Body of pancreas (tissue), 4 donors: ENCODE data around the gene POU5F2. TPM values are rescaled to one million over a fixed set of nuclear protein-coding genes. Genes with fewer than 3 reads are reported as not detected.

Source experiments
- ATAC-seq: fragments of 150-250 bp; one replicate; pipeline ENCODE4 v1.9.1; 2016
- DNase-seq, 4 donors: peaks; one replicate each; pipeline ENCODE4 v3.0.0-alpha.2; 2019
- H3K27ac ChIP-seq, 4 donors: fragments of 200-600 bp; sonication (generic); 1 replicate in 3 of 4; 2 replicates in 1 of 4; pipeline versions ENCODE4 v1.5.1 to v1.6.1; 2016 to 2019; ENCODE audit warnings: mild to moderate bottlenecking in 1 of 4, mixed read lengths in 1 of 4, moderate library complexity in 1 of 4
- H3K27me3 ChIP-seq, 2 donors: fragments of 200-600 bp; sonication (generic); one replicate each; pipeline ENCODE4 v1.6.0; 2016; ENCODE audit warnings: mild to moderate bottlenecking in 1 of 2
- H3K36me3 ChIP-seq, 2 donors: fragments of 200-600 bp; sonication (generic); replicated peaks in 1 of 2; 2 replicates each; pipeline ENCODE4 v1.5.1; 2016; ENCODE audit warnings: low read depth in 2 of 2; ENCODE audit not compliant: insufficient read depth in 1 of 2
- H3K4me1 ChIP-seq: fragments of 200-600 bp; sonication (generic); one replicate; pipeline ENCODE4 v1.6.0; 2016
- H3K4me3 ChIP-seq, 2 donors: fragments of 200-600 bp; sonication (generic); 1 replicate in 1 of 2; 2 replicates in 1 of 2; pipeline ENCODE4 v1.5.1; 2016 to 2019
- H3K9me3 ChIP-seq, 3 donors: fragments of 200-600 bp; sonication (generic); 1 replicate in 2 of 3; 2 replicates in 1 of 3; pipeline ENCODE4 v1.5.1; 2016
- CTCF ChIP-seq, 7 experiments: fragments of 450-650 bp in 4 of 7; fragments of 200-600 bp in 3 of 7; sonication (generic) in 3 of 7; IDR thresholded peaks; one replicate each; pipeline ENCODE4 v1.5.1; 2016 to 2019; ENCODE audit warnings: antibody characterized with exemption in 7 of 7
- POLR2A ChIP-seq, 3 donors: fragments of 450-650 bp; IDR thresholded peaks; one replicate each; pipeline ENCODE4 v1.6.1; 2016; ENCODE audit warnings: antibody characterized with exemption in 3 of 3, mild to moderate bottlenecking in 2 of 3
- WGBS, 2 donors: methylation state at CpG; one replicate each; pipeline ENCODE4 v1.1.5; 2017; 5-methylcytosine and 5-hydroxymethylcytosine counted together
- intact Hi-C: fragments of 100-400 bp; cut with DNase I; formaldehyde crosslinking; loops from one replicate; pipeline ENCODE4 v1.15.1; 2023
- total RNA-seq, 2 donors: library from RNA; depleted of rRNA; stranded (reverse); fragments of >200 nt; gene quantifications; one replicate each; pipeline ENCODE4 v1.1.0, GENCODE V29; 2016

POU5F2 gene
- total RNA-seq, 2 donors from 2014 or later, result 5.2 to 5.3 TPM

DNA sequence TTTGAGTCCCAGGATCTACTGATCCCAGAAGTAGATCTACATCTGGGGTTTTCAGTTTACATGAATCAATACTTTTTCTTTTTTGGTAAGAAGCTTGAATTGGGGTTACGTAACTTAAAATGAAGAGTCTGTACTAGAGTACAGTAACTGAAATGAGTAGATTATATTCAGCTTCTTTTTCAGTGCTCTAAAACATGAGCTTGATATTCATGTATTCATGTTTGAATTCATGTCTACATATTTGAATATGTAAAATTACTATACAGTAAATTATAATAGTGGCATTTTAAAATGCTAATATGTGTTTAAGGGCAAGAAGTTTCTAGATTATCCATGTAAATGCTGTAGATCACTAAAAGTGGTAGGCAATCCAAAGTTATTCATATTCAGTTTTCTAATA is 14.8 kb downstream of the POU5F2 start:
- intact Hi-C loops, result no loop called here
- no peaks in the 10 kb centered on the region for H3K9me3 ChIP-seq
- H3K36me3 ChIP-seq, result no peaks in the 10 kb centered on the region
- no peak for DNase-seq
- no peak for ATAC-seq
- no peaks in the 10 kb centered on the region for H3K27me3 ChIP-seq
- peaks cover 6% of the 10 kb centered on the region for H3K4me1 ChIP-seq
- no peak overlapping the region for H3K27ac ChIP-seq
- TF ChIP-seq POLR2A (IDR thresholded peaks at IDR 0.05), result no peak
- no peak for TF ChIP-seq CTCF (IDR thresholded peaks at IDR 0.05)
- WGBS, 2 donors, result 88 to 97% methylated on average over 1 of the region's 1 CpG
- H3K4me3 ChIP-seq, result no peak overlapping the region

DNA sequence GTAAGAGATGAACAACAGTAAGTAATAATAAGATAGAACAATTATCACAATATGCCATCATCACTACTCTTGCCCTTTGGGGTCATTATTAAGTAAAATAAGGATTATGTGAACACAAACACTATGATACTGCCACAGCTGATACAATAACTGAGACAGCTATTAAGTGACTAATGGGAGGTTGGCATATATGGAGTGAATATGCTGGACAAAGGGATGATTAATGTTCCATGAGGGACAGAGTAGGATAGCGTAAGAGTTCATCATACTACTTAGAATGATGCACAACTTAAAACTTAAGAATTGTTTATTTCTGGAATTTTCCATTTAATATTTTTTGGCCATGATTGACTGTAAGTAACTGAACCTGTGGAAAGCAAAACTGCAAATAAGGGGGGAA is 16.6 kb downstream of the POU5F2 start:
- no peak overlapping the region for H3K27ac ChIP-seq
- H3K9me3 ChIP-seq, result no peaks in the 10 kb centered on the region
- peaks cover 6% of the 10 kb centered on the region for H3K4me1 ChIP-seq
- TF ChIP-seq CTCF (IDR thresholded peaks at IDR 0.05) (no peak), POLR2A (IDR thresholded peaks at IDR 0.05) (no peak)
- intact Hi-C loops, result no loop called here
- ATAC-seq (no peak), DNase-seq (no peak)
- H3K27me3 ChIP-seq, result no peaks in the 10 kb centered on the region
- no peaks in the 10 kb centered on the region for H3K36me3 ChIP-seq
- no peak overlapping the region for H3K4me3 ChIP-seq
- WGBS, 2 donors, result 97 to 100% methylated on average over 1 of the region's 1 CpG

- intact Hi-C loops, result no loop called here
- Histone ChIP-seq H3K27ac (no peak overlapping the region), H3K4me3 (no peak overlapping the region), H3K36me3 (no peaks in the 10 kb centered on the region), H3K9me3 (no peaks in the 10 kb centered on the region), H3K4me1 (peaks cover 6% of the 10 kb centered on the region), H3K27me3 (no peaks in the 10 kb centered on the region)
- TF ChIP-seq CTCF (IDR thresholded peaks at IDR 0.05), result no peak
- TF ChIP-seq POLR2A (IDR thresholded peaks at IDR 0.05), result no peak
- WGBS, 2 donors, result 89% methylated on average over 4 of the region's 4 CpGs
- ATAC-seq, result no peak
- no peak for DNase-seq
These were observed 17.7 kb downstream of the POU5F2 start for GRCh38 chr5:93723681-93724080.

DNA sequence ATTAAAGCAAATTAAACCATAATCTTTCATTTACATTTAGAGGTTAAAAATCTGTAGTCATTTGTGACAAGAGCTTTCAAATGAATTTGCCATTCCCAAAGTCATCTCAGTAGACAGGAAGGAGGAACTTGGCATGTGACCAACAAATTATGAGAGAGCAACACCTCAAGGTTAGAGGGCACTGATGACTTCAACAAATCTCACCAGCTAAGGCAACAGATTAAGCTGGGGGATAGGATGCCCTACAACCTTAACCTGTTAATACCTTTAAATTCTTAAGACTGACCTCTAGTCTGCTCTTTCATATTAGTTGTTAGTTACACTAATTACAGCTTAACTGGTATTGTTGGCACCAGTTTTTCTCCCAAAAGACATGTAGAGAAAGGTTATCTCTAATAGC is 18.4 kb downstream of the POU5F2 start:
- no peak for TF ChIP-seq POLR2A (IDR thresholded peaks at IDR 0.05)
- Histone ChIP-seq H3K36me3 (no peaks in the 10 kb centered on the region), H3K27me3 (no peaks in the 10 kb centered on the region), H3K4me3 (no peak overlapping the region), H3K9me3 (no peaks in the 10 kb centered on the region), H3K27ac (no peak overlapping the region), H3K4me1 (peaks cover 6% of the 10 kb centered on the region)
- intact Hi-C loops, result no loop called here
- ATAC-seq (no peak), DNase-seq (no peak)

DNA sequence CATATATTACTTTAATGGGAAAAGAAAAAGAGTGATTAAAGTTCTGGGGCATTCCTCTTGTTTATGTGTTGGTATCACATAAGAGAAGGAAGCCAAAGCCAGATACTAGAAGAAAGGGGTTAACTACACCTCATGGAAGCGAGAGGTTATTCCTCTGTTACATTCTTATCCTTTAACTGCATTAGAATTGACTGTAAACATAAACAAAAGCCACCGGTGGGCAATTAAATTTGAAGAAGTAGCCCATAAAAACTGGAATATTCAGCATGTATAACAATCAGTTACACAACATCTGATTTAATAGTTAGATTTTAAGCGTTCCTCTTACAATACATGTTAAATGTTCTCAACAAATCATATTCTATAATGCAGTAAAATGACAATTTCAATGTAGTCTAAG is 18.8 kb downstream of the POU5F2 start:
- WGBS, 2 donors, result 71 to 74% methylated on average over 3 of the region's 3 CpGs
- no peaks in the 10 kb centered on the region for H3K27me3 ChIP-seq
- H3K4me3 ChIP-seq, result no peak overlapping the region
- no peak for ATAC-seq
- no peak for TF ChIP-seq CTCF (IDR thresholded peaks at IDR 0.05)
- TF ChIP-seq POLR2A (IDR thresholded peaks at IDR 0.05), result no peak
- no peak overlapping the region for H3K27ac ChIP-seq
- no peaks in the 10 kb centered on the region for H3K36me3 ChIP-seq
- no peak for DNase-seq
- intact Hi-C loops, result no loop called here
- peaks cover 6% of the 10 kb centered on the region for H3K4me1 ChIP-seq
- no peaks in the 10 kb centered on the region for H3K9me3 ChIP-seq
